ENCODE measurements around the gene KRT75.

The KRT75 gene

GRCh38 chr12:52385226-52385702, 48.9 kb downstream of the KRT75 start, which contains the start of gene KRT84:
Gene KRT84, minus strand, starts transcription at chr12:52385652. Its CDS starts 67 bp downstream, at chr12:52385585.
- no peak for DNase-seq (ENCODE audit: low spot score)
- peaks cover 9% of the 10 kb centered on the region for H3K4me1 Mint-ChIP-seq (ENCODE audit: low read depth)

GRCh38 chr12:52383331-52383730, 50.8 kb downstream of the KRT75 start:
- H3K9me3 Mint-ChIP-seq, result no peaks in the 10 kb centered on the region
- no peak overlapping the region for H3K4me3 Mint-ChIP-seq
- H3K4me1 Mint-ChIP-seq (ENCODE audit: low read depth), result peaks cover 9% of the 10 kb centered on the region
- H3K27ac Mint-ChIP-seq, result no peak overlapping the region
- no peaks in the 10 kb centered on the region for H3K27me3 Mint-ChIP-seq (ENCODE audit: low read depth)
- H3K36me3 Mint-ChIP-seq (ENCODE audit: low read depth), result no peaks in the 10 kb centered on the region
- DNase-seq (ENCODE audit: low spot score), result no peak

More at GRCh38 chr12:52385226-52385702, 48.9 kb downstream of the KRT75 start, which contains the start of gene KRT84:
- Mint-ChIP-seq H3K36me3 (ENCODE audit: low read depth) (no peaks in the 10 kb centered on the region), H3K4me3 (no peak within 1 kb of the TSS), H3K27me3 (ENCODE audit: low read depth) (peaks cover 3% of the 10 kb centered on the region), H3K9me3 (no peaks in the 10 kb centered on the region), H3K27ac (no peak within 1 kb of the TSS)

- Mint-ChIP-seq H3K4me3 (no peak overlapping the region), H3K9me3 (no peaks in the 10 kb centered on the region), H3K27ac (no peak overlapping the region)
Measured at GRCh38 chr12:52382854-52383253, 51.3 kb downstream of the KRT75 start.

GRCh38 chr12:52381206-52381605, 53.0 kb downstream of the KRT75 start:
- no peak for DNase-seq (ENCODE audit: low spot score)
- H3K27me3 Mint-ChIP-seq (ENCODE audit: low read depth), result peaks cover 3% of the 10 kb centered on the region
- no peaks in the 10 kb centered on the region for H3K36me3 Mint-ChIP-seq (ENCODE audit: low read depth)
- H3K4me3 Mint-ChIP-seq, result no peak overlapping the region
- H3K9me3 Mint-ChIP-seq, result no peaks in the 10 kb centered on the region
- H3K4me1 Mint-ChIP-seq (ENCODE audit: low read depth), result peaks cover 9% of the 10 kb centered on the region
- no peak overlapping the region for H3K27ac Mint-ChIP-seq

More at GRCh38 chr12:52382854-52383253, 51.3 kb downstream of the KRT75 start:
- H3K4me1 Mint-ChIP-seq (ENCODE audit: low read depth), result peaks cover 9% of the 10 kb centered on the region
- no peak for DNase-seq (ENCODE audit: low spot score)
- H3K27me3 Mint-ChIP-seq (ENCODE audit: low read depth), result no peaks in the 10 kb centered on the region
- no peaks in the 10 kb centered on the region for H3K36me3 Mint-ChIP-seq (ENCODE audit: low read depth)

- Mint-ChIP-seq H3K27ac (no peak overlapping the region), H3K27me3 (ENCODE audit: low read depth) (peaks cover 3% of the 10 kb centered on the region), H3K4me1 (ENCODE audit: low read depth) (peaks cover 9% of the 10 kb centered on the region), H3K4me3 (no peak overlapping the region), H3K36me3 (ENCODE audit: low read depth) (no peaks in the 10 kb centered on the region), H3K9me3 (no peaks in the 10 kb centered on the region)
- DNase-seq (ENCODE audit: low spot score), result no peak
Measured at GRCh38 chr12:52380271-52380694, 53.9 kb downstream of the KRT75 start.

- DNase-seq (ENCODE audit: low spot score), result no peak
- H3K27me3 Mint-ChIP-seq (ENCODE audit: low read depth), result peaks cover 3% of the 10 kb centered on the region
- no peak overlapping the region for H3K27ac Mint-ChIP-seq
- H3K9me3 Mint-ChIP-seq, result no peaks in the 10 kb centered on the region
- H3K4me3 Mint-ChIP-seq, result no peak overlapping the region
- no peaks in the 10 kb centered on the region for H3K36me3 Mint-ChIP-seq (ENCODE audit: low read depth)
- peaks cover 9% of the 10 kb centered on the region for H3K4me1 Mint-ChIP-seq (ENCODE audit: low read depth)
Measured at GRCh38 chr12:52379536-52379935, 54.6 kb downstream of the KRT75 start.

- H3K27ac Mint-ChIP-seq, result no peak overlapping the region
- no peaks in the 10 kb centered on the region for H3K9me3 Mint-ChIP-seq
- H3K4me3 Mint-ChIP-seq, result no peak overlapping the region
- DNase-seq (ENCODE audit: low spot score), result no peak
- H3K36me3 Mint-ChIP-seq (ENCODE audit: low read depth), result no peaks in the 10 kb centered on the region
- peaks cover 8% of the 10 kb centered on the region for H3K27me3 Mint-ChIP-seq (ENCODE audit: low read depth)
- peaks cover 8% of the 10 kb centered on the region for H3K4me1 Mint-ChIP-seq (ENCODE audit: low read depth)
Measured at GRCh38 chr12:52378091-52378490, 56.1 kb downstream of the KRT75 start.

GRCh38 chr12:52377266-52377665, 56.9 kb downstream of the KRT75 start:
- Mint-ChIP-seq H3K27me3 (ENCODE audit: low read depth) (peaks cover 8% of the 10 kb centered on the region), H3K4me3 (no peak overlapping the region), H3K36me3 (ENCODE audit: low read depth) (no peaks in the 10 kb centered on the region), H3K9me3 (no peaks in the 10 kb centered on the region), H3K27ac (no peak overlapping the region), H3K4me1 (ENCODE audit: low read depth) (peaks cover 2% of the 10 kb centered on the region)
- no peak for DNase-seq (ENCODE audit: low spot score)

Data from T-helper 2 cell treated with Interferon-gamma antibody and Interleukin-4, amounts not matched to agents 5 μg/mL and 100 μg/mL, for 36 hours (primary cell).